ENCODE data around the gene GPR183.
"Not testable (repeated sequence)": the region's sequence is repeated elsewhere in the genome, so short reads cannot be mapped to it uniquely, and the experiment has no call there.

GPR183 gene

DNA sequence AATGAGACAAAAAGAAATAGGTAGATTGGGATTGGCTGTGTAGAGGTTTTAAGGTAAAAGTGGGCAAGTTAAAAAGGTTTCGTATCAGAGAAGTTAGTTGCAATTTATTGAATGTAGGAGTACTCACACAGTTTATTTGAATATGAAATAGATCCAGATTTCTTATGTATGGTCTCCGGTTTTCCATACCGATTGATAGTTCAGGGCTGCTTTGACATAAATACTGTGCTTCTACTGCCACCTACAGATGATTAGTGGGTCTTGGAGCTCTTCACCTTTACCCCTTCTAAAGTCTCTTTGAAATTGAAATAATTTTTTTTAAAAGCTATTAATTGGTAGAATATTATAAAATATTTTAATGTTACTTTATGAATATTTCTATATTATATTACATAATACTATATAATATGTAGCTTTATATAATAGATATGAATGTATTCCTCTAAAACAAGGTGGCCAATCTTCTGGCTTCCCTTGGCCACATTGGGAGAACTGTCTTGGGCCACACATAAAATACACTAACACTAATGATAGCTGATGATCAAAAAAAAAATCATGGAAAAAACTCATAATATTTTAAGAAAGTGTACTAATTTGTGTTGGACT, 41.3 kb downstream of the GPR183 start:
- DNase-seq: no peak

DNA sequence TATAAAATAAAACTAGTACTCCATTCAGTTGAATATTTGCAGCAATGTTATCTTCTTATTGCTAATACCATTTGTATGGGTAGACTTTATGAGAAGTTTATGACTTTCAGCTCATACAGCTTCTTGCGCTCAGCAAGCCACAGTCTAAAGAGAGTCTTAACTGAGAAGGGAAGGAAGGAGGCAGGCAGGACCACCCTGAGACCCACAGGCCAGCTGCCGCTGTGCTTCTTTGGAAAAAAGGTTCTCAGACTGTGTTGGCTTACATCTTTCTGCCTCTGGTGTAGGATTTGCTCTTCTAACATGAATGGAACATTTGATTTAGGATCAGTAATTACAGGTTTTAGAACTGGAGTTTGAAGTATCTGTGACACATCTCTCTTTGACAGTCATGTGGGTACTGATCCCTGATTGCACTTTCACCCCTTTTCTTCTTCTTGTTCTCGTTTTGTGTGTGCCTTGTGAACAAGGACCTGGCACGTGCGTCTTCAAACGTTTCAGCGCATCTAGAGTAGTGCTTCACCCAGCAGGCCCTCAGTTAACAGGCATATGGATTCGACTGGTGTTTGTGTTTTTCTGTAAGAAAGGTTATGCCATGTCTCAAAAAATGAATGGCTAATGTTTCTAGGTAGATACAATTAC, 41.9 kb downstream of the GPR183 start:
- no peak for DNase-seq

DNA sequence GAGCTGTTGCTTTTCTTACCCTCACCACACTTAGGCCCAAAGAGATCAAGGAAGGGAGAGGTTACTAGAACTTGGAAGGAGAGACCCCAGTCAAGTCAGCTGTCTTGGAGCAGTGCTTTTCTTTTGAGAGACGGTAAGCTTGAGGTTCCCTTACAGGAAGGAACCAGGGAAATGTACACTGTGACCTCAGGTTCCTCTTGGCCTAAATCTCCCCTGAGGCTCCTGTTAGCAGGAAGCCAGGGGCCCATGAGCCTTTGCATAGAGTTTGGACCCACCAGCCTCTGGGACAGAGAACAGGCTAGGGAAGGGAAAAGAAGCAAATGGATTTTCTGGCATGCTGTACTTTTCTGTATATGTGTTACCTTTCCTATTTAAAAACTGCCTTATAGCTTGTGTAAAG, 43.1 kb downstream of the GPR183 start:
- no peak for DNase-seq

- no peak for DNase-seq
Measured at GRCh38 chr13:99263126-99263785, 43.9 kb downstream of the GPR183 start.

DNA sequence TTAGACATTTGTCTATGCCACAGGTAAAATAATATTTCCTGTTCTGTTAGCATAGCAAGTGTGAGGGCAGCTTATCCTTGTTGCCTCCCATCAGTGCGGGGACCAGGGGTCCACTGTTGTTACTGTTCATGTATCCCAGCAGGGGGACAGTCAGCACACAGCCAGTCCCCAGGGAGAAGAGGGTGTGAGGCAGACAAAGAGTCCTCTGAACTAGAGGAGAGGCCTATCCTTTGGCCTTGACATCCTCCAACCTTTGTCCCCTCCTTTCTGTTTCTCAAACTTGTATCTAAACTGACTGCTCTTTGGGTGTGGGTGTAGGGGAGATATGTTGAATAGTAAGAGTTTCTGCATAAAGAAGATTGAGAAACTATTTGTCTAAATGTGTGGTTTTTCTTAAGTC, 46.1 kb downstream of the GPR183 start:
- DNase-seq: no peak

GRCh38 chr13:99260216-99260615, 47.0 kb downstream of the GPR183 start:
- no peak for DNase-seq

DNA sequence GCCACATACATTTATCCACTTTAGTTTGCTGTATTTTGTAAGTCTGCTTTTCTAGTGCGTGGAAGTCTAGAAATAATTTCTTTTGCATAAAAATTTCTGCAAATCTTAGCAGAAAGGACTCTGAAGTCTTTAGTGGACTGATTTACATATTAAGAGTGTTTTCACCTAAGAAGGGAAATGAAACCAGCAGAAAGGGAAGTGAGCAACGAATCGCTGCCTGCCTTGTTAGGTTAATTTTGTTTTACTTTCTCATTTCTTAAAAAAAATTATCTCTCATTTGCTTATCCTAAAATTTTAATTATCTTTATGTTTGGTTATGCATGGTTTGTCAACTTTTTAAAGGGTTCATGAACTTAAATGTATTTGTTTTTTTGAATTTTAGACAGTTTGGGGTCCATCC, 48.3 kb downstream of the GPR183 start:
- no peak for DNase-seq

GRCh38 chr13:99258210-99258860, 48.9 kb downstream of the GPR183 start, which contains the start of gene GPR18:
TSS of gene GPR18 (minus strand) at chr13:99258379. CDS start at chr13:99255872, 2,507 bp downstream.
- no peak for DNase-seq

DNA sequence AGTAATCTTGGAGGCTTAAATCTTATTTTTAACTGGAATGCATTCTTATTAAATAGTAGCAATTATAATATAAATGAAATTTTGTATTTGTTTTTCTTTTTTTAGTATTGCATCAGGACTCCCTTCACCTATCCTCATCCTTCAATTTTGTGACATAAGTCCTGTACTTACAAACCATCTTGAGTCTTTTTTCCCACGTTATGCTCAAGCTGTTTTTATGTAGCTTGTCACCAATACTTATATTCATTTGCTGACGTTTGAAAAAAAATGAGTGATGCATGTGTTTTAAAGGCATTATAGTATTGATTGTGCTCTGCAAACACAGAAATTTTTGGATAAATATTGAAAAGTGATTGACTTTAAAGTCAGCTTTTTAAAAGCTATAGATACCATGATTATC, 49.9 kb downstream of the GPR183 start:
- no peak for DNase-seq

DNA sequence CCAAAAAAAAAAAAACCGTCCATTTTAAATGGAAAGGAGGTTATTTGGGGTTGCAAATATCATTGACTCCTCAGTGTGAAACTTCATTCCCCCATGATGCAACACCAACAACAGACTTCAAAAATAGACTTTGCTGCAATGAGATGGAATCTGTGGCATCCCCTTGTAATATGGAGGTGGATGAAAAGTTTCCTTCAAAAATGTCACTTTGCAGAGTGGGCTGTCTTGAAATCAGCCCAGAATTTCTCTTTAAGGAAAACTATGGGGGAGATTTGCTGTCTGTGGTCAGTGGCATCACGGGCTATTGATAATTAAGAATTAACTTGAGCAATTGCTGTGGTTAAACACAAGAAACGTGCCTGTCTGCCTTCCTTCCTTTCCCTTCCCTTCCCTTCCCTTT, 50.5 kb downstream of the GPR183 start:
- DNase-seq: no peak

DNA sequence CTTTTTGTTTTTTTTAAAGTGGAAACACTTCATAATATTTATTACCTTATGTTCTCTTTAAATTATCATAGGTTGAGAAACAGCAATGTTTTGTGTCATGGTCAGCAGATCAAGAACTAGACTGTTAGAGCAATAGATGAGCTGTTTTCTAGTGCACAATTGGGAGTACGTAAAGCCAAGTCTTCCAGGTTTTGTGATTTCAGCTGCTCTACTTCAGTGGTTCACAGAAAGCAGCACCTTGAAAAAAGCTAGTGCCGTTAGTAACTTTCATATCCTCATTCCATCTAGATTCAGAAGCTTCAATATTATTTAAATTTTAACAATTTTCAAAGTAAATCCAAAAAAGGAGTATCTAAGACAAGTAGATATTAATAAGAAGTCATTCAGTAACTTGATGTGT, 50.9 kb downstream of the GPR183 start:
- DNase-seq: no peak

DNA sequence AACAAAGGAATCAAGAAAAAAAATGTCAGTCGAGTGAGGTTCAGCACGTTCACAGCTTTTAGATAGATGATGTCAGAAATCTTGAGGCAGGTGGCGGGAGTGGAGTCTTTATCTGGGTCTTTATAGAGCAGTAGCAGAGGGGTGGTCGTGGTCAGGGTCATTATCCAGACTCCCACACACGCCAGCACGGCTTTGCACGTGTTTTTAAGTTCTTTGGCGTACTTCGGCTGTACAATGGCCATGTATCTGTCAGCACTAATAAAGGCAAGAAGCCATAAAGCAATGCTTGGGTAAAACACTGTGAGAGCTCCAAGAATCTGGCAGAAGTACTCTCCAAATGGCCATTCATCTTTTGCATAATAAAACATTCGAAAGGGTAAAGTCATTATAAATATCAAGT, 51.9 kb downstream of the GPR183 start:
- DNase-seq: no peak

DNA sequence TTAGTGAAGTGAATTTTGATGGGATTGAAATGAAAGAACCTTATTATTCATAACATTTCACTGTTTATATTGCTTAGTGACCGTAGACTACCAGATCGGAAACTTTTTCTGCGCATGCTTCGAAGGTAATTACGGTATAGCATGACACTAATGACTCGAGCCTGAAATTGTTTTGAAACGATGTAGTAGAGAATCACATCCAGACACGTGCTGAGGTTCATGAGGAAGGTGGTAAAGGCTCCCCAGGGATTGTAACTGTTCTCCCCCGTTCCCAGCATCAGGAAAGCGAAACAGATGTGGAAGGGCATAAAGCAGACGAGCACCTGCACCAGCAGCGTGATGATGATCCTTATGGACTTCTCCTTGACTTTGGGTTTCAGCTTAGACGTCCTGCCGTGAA, 52.4 kb downstream of the GPR183 start:
- DNase-seq: no peak

DNA sequence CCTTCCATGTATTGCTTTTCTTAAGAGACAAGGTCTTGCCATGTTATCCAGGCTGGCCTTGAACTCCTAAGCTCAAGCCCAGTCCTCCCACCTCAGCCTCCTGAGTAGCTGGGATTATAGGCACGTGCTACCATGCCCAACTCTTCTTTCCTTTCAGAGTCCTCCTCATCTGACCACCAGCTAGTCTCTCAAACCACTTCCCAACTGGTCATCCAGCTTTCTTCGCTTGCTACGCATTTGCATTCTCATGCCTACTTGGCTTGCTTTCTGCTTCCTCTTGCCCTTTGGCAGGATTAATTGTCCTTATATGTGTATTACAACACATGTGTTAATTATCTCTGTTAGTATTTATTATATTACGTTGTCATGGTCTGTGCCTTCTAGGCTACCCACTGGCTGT, 55.3 kb downstream of the GPR183 start:
- DNase-seq: no peak

DNA sequence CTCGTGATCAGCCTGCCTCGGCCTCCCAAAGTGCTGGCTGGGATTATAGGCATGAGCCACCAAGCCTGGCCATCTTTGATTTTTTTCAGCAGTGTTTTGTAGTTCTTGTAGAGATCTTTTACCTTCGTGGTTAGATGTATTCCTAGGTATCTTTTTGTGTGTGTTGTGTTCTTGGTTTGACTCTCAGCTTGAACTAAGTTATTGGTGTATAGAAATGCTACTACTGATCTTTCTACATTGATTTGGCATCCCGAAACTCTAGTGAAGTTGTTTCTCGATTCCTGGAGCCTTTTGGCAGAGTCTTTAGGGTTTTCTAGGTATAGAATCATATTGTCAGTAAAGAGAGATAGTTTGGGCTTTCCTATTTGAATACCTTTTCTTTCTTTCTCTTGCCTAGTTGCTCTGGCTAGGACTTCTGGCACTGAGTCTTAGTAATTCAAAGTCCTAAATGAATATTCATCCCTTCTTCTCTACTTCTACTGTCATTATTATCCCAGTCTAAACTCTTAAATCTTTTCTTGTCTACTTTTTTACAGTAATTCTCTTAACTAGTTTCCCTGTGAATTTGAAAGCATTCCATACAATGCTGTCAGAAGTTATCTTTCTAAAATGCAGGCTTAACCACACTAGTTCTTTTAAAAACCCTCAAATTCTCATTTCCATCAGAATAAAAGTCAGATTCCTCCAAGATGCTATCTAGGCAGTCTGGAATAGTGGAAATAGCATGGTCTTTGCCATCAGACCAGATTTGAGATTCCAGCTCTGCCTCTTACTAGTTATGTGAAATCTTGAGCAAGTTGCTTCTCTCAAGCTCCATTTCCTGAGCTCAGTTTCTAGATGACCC, 56.0 kb downstream of the GPR183 start:
- DNase-seq: no peak

DNA sequence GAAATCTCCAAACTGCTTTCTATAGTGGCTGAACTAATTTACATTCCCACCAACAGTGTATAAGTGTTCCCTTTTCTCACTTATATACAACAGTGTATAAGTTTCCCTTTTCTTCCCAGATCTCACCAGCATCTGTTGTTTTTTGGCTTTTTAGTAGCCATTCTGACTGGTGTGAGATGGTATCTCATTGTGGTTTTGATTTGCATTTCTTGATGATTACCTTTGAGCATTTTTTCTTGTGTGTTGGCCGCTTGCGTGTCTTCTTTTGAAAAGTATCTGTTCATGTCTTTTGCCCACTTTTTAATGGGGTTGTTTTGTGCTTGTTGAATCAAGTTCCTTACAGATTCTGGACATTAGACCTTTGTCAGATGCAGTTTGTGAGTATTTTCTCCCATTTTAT, 57.6 kb downstream of the GPR183 start:
- not testable (repeated sequence) for DNase-seq

DNA sequence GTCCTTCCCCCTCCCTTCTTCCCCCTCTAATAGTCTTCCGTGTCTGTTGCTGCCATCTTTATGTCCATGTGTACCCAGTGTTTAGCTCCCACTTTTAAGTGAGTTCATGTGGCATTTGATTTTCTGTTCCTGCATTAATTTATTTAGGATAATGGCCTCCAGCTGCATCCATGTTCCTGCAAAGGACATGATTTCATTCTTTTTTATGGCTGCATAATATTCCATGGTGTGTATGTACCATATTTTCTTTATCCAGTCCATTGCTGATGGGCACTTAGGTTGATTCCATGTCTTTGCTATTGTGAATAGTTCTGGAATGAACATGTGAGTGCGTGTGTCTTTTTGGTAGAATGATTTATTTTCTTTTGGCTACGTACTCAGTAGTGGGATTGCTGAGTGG, 58.0 kb downstream of the GPR183 start:
- DNase-seq: not testable (repeated sequence)

DNA sequence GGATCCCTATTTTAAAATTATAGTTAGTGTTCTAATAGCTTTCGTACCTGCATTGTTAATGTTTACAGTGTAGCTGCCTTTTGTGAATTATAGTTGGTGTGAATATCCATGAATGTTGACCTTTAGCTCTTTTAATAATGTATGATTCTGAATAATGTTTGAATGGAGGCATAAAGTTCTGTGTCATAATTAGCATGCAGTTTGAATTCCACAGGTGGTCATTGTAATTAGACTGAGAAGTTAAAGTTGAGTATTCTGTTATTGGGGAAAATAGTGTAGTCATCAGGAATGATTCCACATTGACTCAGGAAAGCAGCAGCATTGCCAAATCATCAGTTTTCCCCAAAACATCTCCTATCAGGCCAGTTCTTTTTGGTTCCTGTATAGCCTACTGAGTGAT, 61.1 kb downstream of the GPR183 start:
- no peak for DNase-seq

Measured in NCI-H2171 (cell line).